Measurements from ENCODE around the gene ENPP6. TPM values are rescaled to one million over a fixed set of nuclear protein-coding genes. Genes with fewer than 3 reads are reported as not detected.

ENPP6 gene
- total RNA-seq, 6 experiments from 2014 or later = not detected

- H3K4me1 Mint-ChIP-seq (ENCODE audit: low read depth) = no peaks in the 10 kb centered on the region
Observed at GRCh38 chr4:184235526-184235925, 17.9 kb upstream of the ENPP6 start.

GRCh38 chr4:184234155-184234554, 16.5 kb upstream of the ENPP6 start:
- Mint-ChIP-seq H3K4me1 (ENCODE audit: low read depth) (no peaks in the 10 kb centered on the region), H3K27me3 (ENCODE audit: insufficient read depth) (peaks cover 13% of the 10 kb centered on the region; the same call in 1 of the 2 replicates), H3K4me3 (no peak overlapping the region), H3K27ac (no peak overlapping the region), H3K9me3 (no peaks in the 10 kb centered on the region), H3K36me3 (ENCODE audit: low read depth) (no peaks in the 10 kb centered on the region)
- TF ChIP-seq CTCF (IDR thresholded peaks at IDR 0.05) = no peak
- DNase-seq = no peak

More at GRCh38 chr4:184235526-184235925, 17.9 kb upstream of the ENPP6 start:
- Mint-ChIP-seq H3K9me3 (no peaks in the 10 kb centered on the region), H3K4me3 (no peak overlapping the region), H3K27ac (no peak overlapping the region), H3K36me3 (ENCODE audit: low read depth) (no peaks in the 10 kb centered on the region), H3K27me3 (ENCODE audit: insufficient read depth) (peaks cover 7% of the 10 kb centered on the region; the same call in 1 of the 2 replicates)
- no peak for DNase-seq
- TF ChIP-seq CTCF (IDR thresholded peaks at IDR 0.05) = no peak

DNA sequence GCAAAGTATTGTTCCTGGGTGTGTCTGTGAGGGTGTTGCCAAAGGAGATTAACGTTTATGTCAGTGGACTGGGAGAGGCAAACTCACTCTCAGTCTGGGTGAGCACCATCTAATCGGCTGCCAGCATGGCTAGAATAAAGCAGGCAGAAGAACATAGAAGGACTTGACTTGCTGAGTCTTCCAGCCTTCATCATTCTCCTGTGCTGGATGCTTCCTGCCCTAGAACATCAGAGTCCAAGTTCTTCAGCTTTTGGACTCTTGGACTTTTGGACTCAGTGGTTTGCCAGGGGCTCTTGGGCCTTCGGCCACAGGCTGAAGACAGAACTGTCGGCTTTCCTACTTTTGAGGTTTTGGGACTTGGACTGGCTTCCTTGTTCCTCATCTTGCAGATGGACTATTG, 15.3 kb upstream of the ENPP6 start:
- H3K27me3 Mint-ChIP-seq (ENCODE audit: insufficient read depth) = peaks cover 13% of the 10 kb centered on the region; the same call in 1 of the 2 replicates
- H3K27ac Mint-ChIP-seq = no peak overlapping the region
- H3K9me3 Mint-ChIP-seq = no peaks in the 10 kb centered on the region
- no peak for DNase-seq
- H3K4me3 Mint-ChIP-seq = no peak overlapping the region
- no peak for TF ChIP-seq CTCF (IDR thresholded peaks at IDR 0.05)
- no peaks in the 10 kb centered on the region for H3K4me1 Mint-ChIP-seq (ENCODE audit: low read depth)
- H3K36me3 Mint-ChIP-seq (ENCODE audit: low read depth) = no peaks in the 10 kb centered on the region

- H3K4me3 Mint-ChIP-seq = no peak overlapping the region
- H3K36me3 Mint-ChIP-seq (ENCODE audit: low read depth) = no peaks in the 10 kb centered on the region
- no peak overlapping the region for H3K27ac Mint-ChIP-seq
Observed at GRCh38 chr4:184232202-184232601, 14.5 kb upstream of the ENPP6 start.

GRCh38 chr4:184231573-184231972, 13.9 kb upstream of the ENPP6 start:
- Mint-ChIP-seq H3K27ac (no peak overlapping the region), H3K36me3 (ENCODE audit: low read depth) (no peaks in the 10 kb centered on the region), H3K27me3 (ENCODE audit: insufficient read depth) (peaks cover 13% of the 10 kb centered on the region), H3K9me3 (no peaks in the 10 kb centered on the region), H3K4me1 (ENCODE audit: low read depth) (no peaks in the 10 kb centered on the region), H3K4me3 (no peak overlapping the region)
- no peak for DNase-seq
- no peak for TF ChIP-seq CTCF (IDR thresholded peaks at IDR 0.05)

More at GRCh38 chr4:184232202-184232601, 14.5 kb upstream of the ENPP6 start:
- TF ChIP-seq CTCF (IDR thresholded peaks at IDR 0.05) = no peak
- Mint-ChIP-seq H3K9me3 (no peaks in the 10 kb centered on the region), H3K27me3 (ENCODE audit: insufficient read depth) (peaks cover 13% of the 10 kb centered on the region), H3K4me1 (ENCODE audit: low read depth) (no peaks in the 10 kb centered on the region)
- DNase-seq = no peak
